ENCODE data around the gene MSX1. TPM values are rescaled to one million over a fixed set of nuclear protein-coding genes. Genes with fewer than 3 reads are reported as not detected.
A peak's percentile ranks its signal among the peaks of the same experiment; 100 is the strongest.

MSX1 gene
- total RNA-seq, 4 donors from 2014 or later: 1.4 to 5.8 (median 3.6) TPM

DNA sequence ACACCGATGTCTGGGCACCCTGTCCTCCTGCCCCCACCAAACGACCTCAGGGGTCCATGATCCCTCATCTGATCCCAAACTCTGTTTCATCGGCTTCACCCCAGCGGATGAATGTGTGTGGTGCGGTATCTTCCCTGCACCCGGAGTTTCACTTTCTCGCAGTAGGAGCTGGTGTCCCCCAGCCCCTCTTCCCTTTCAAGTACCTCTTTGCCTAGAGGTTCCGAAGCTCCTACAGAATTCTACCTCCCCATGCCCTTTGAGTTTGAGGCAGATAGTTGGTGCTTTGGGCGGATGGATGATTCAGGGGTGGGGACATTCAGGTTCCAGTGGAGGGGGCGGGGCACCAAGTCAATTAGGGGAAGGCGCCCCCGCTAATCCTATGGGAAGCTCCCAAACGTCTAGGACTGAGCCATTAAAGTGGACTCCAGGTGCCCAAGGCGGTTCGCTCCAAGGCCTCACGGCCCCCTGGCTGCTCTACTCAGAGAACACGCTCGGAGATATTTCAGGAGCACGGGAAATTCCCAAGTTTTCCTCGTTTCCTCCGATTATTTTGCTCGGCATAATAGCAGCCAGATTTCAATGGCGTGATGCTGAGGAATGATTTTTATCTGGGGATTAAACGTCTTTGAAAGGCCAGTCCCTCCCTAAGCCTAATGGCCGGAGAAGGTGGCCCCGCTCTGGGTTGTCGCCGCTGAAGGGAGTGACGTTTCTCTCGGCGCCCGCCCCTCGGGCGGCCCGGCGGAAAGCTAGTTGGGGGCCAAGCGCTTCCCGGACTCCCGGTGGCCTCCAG, 1.3 kb downstream of the MSX1 start:
- peak overlapping the region; percentile 57 for H3K4me3 ChIP-seq (ENCODE audit: low read depth, poor library complexity, severe bottlenecking)
- TF ChIP-seq, protein P1, sequence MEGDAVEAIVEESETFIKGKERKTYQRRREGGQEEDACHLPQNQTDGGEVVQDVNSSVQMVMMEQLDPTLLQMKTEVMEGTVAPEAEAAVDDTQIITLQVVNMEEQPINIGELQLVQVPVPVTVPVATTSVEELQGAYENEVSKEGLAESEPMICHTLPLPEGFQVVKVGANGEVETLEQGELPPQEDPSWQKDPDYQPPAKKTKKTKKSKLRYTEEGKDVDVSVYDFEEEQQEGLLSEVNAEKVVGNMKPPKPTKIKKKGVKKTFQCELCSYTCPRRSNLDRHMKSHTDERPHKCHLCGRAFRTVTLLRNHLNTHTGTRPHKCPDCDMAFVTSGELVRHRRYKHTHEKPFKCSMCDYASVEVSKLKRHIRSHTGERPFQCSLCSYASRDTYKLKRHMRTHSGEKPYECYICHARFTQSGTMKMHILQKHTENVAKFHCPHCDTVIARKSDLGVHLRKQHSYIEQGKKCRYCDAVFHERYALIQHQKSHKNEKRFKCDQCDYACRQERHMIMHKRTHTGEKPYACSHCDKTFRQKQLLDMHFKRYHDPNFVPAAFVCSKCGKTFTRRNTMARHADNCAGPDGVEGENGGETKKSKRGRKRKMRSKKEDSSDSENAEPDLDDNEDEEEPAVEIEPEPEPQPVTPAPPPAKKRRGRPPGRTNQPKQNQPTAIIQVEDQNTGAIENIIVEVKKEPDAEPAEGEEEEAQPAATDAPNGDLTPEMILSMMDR (IDR thresholded peaks at IDR 0.05): no peak
- no peak for TF ChIP-seq POLR2A (IDR thresholded peaks at IDR 0.05)
- peak in 1 of 2 donors; percentile 91 for DNase-seq (ENCODE audit: low spot score in 2 of 2)
- intact Hi-C loops (cut with DNase I; ENCODE audit: low total_unique reads): no loop called here
- WGBS, 2 donors: 2% methylated on average over 37 to 38 of the region's 39 CpGs

DNA sequence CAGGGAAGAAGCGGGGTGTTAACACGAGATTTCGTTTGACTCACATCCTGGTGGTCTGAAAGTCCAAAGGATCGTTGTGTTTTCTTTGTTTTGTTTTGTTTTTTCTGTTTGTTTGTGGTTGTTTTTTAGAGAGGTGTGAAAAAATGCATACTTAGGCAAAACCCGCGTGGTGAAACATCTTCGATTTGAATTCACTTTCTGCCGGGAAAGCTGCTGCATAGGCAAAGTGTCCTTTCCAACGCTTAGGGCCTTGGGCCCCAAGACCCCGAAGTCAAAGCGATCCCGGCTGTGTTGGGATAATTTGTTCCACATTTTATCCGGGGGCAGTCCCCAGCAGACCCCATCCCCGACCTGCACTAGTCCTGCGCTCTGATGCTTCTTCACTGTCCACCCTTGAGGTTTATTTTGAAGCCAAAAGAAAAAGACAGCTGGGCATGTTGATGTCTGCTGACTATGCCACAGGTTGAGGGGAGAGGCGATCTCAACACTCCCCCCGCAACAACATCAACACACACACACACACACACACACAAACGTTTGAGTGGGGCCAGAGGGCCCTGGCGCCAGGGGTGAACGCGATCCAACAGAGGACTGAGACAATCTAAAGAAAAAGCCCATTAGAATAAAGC, 2.0 kb downstream of the MSX1 start:
- intact Hi-C loops (cut with DNase I; ENCODE audit: low total_unique reads): no loop called here
- H3K4me3 ChIP-seq (ENCODE audit: low read depth, poor library complexity, severe bottlenecking): no peak overlapping the region
- DNase-seq (ENCODE audit: low spot score in 2 of 2): no peak
- WGBS, 2 donors: 24 to 28% methylated on average over 21 of the region's 21 CpGs
- TF ChIP-seq POLR2A (IDR thresholded peaks at IDR 0.05): no peak
- TF ChIP-seq, protein P1 (IDR thresholded peaks at IDR 0.05): no peak

DNA sequence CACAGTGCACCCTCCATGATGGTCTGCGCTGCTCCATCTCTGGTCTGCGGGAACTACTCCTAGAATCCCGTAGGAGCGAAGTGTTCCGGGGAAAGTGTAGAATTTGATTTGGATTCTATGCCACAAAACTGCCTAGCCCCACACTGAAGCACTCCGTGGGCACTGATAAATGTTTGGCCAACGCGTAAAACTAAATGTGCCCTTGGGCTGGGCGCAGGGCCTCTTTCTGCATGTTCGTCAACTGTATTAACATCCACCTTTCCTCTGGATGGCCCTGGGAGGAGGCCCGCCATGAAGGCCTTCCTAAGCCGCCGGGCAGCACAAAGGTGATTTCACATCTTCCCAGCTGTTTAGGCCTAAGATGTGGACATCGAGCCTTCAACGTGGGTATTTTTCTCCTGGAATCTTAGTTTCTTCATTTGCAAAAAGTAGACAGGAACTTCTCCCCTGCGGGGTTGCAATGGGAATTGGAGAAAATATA, 2.6 kb downstream of the MSX1 start:
- H3K4me3 ChIP-seq (ENCODE audit: low read depth, poor library complexity, severe bottlenecking): no peak overlapping the region
- no peak for DNase-seq (ENCODE audit: low spot score in 2 of 2)
- TF ChIP-seq, protein P1 (IDR thresholded peaks at IDR 0.05): no peak
- TF ChIP-seq POLR2A (IDR thresholded peaks at IDR 0.05): no peak
- WGBS, 2 donors: 54 to 64% methylated on average over 16 of the region's 16 CpGs
- intact Hi-C loops (cut with DNase I; ENCODE audit: low total_unique reads): no loop called here

DNA sequence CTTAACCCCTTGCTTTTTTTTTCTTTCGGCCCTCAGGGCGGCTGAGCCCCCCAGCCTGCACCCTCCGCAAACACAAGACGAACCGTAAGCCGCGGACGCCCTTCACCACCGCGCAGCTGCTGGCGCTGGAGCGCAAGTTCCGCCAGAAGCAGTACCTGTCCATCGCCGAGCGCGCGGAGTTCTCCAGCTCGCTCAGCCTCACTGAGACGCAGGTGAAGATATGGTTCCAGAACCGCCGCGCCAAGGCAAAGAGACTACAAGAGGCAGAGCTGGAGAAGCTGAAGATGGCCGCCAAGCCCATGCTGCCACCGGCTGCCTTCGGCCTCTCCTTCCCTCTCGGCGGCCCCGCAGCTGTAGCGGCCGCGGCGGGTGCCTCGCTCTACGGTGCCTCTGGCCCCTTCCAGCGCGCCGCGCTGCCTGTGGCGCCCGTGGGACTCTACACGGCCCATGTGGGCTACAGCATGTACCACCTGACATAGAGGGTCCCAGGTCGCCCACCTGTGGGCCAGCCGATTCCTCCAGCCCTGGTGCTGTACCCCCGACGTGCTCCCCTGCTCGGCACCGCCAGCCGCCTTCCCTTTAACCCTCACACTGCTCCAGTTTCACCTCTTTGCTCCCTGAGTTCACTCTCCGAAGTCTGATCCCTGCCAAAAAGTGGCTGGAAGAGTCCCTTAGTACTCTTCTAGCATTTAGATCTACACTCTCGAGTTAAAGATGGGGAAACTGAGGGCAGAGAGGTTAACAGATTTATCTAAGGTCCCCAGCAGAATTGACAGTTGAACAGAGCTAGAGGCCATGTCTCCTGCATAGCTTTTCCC, 3.4 kb downstream of the MSX1 start:
- no peak overlapping the region for H3K4me3 ChIP-seq (ENCODE audit: low read depth, poor library complexity, severe bottlenecking)
- TF ChIP-seq, protein P1 (IDR thresholded peaks at IDR 0.05): no peak
- no peak for TF ChIP-seq POLR2A (IDR thresholded peaks at IDR 0.05)
- intact Hi-C loops (cut with DNase I; ENCODE audit: low total_unique reads): no loop called here
- WGBS, 2 donors: 56 to 68% methylated on average over 49 to 50 of the region's 51 CpGs
- no peak for DNase-seq (ENCODE audit: low spot score in 2 of 2)

DNA sequence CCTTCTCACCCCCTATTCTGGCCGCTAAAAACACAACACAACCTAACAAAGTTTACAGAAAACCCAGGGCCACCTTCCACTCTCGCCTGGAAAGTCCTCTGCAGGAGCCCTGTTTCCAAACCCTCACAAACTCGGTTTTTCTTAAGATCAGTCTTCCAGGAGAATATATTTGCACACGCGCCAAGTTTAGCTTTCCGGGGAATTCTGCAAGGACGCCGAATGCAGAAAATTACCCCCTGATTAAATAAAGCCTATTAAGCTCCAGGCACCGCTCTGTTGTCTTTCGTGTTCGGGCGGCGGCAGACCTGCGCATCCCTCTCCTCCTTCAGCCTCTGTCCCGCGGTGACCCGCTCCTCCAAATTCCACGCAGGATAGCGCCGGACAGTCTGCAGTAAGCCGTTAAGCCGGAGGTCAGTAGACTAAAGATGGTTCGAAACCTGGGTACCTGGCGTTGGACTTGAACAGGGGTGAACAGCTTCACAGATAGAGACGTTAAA, 5.0 kb downstream of the MSX1 start:
- DNase-seq (ENCODE audit: low spot score in 2 of 2): no peak
- H3K4me3 ChIP-seq (ENCODE audit: low read depth, poor library complexity, severe bottlenecking): no peak overlapping the region
- WGBS, 2 donors: 45 to 67% methylated on average over 25 of the region's 25 CpGs
- no peak for TF ChIP-seq POLR2A (IDR thresholded peaks at IDR 0.05)
- TF ChIP-seq, protein P1 (IDR thresholded peaks at IDR 0.05): no peak
- intact Hi-C loops (cut with DNase I; ENCODE audit: low total_unique reads): no loop called here

All from lower leg skin (tissue), 4 donors.